ENCODE results near the gene GSK3B.

The GSK3B gene

GRCh38 chr3:120095979-120096426 is 1.8 kb upstream of the GSK3B start:
- TF ChIP-seq CTCF (conservative IDR thresholded peaks at IDR 0.05) = no peak
- H3K27ac ChIP-seq = peak overlapping the region; percentile 100

GRCh38 chr3:120095226-120095978 is 1.2 kb upstream of the GSK3B start:
- TF ChIP-seq CTCF (conservative IDR thresholded peaks at IDR 0.05) = no peak
- H3K27ac ChIP-seq = peak overlapping the region; percentile 100

- TF ChIP-seq CTCF (conservative IDR thresholded peaks at IDR 0.05) = no peak
- peak overlapping the region; percentile 100 for H3K27ac ChIP-seq
These were observed 554 bp upstream of the GSK3B start for GRCh38 chr3:120094776-120095225.

- peak overlapping the region; percentile 100 for H3K27ac ChIP-seq
- TF ChIP-seq CTCF (conservative IDR thresholded peaks at IDR 0.05) = no peak
These were observed 932 bp downstream of the GSK3B start for GRCh38 chr3:120093119-120093910.

- peak overlapping the region; percentile 100 for H3K27ac ChIP-seq
- no peak for TF ChIP-seq CTCF (conservative IDR thresholded peaks at IDR 0.05)
These were observed 1.8 kb downstream of the GSK3B start for GRCh38 chr3:120092474-120092873.

- no peak for TF ChIP-seq CTCF (conservative IDR thresholded peaks at IDR 0.05)
- no peak overlapping the region for H3K27ac ChIP-seq
These were observed 3.8 kb downstream of the GSK3B start for GRCh38 chr3:120090422-120090821.

- no peak for TF ChIP-seq CTCF (conservative IDR thresholded peaks at IDR 0.05)
- H3K27ac ChIP-seq = no peak overlapping the region
These were observed 5.2 kb downstream of the GSK3B start for GRCh38 chr3:120089089-120089488.

Measured in VCaP (cell line).